Measurements from ENCODE around the gene SLC6A8.
"Not testable (repeated sequence)": the region's sequence is repeated elsewhere in the genome, so short reads cannot be mapped to it uniquely, and the experiment has no call there.

The SLC6A8 gene

DNA sequence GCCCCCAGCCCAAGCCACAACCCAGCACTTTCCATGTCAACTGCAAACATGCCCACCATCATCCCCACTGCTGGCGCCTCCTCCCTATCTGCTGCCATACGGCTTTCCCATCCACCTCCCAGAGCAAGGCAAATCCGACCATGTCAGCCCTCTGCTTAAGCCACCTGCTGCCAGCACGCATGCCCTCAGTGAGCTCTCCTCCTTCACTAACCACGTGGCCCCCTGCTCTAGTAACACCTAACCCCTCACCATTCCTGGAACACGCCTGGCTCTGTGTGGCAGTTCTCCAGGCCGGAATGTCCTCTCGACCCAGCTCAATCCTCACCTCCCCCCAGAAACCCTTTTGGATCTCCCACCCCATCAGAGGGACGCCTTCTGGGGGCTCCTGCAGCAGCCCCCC, 19.1 kb downstream of the SLC6A8 start:
- no peak for DNase-seq (ENCODE audit: low read depth in 2 of 2)

DNA sequence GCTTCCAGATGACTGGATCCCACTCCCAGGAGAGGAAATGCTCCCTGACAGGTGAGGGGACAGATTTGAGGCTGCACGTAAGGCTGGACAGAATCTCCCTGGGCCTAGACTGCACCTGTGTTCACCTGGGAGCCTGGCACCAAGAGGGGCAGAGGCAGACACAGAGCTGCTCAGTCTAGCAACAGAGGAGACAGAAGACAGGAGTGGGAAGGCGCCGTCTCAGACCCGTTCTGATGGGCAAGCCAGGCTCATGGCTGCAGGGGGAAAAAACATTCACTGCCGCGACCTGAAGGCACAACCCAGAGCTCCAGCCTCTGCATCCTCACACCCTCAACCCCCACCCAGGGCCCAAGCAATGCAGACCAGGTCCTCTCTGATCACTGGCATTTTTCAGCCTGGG, 19.7 kb downstream of the SLC6A8 start:
- no peak for DNase-seq (ENCODE audit: low read depth in 2 of 2)

DNA sequence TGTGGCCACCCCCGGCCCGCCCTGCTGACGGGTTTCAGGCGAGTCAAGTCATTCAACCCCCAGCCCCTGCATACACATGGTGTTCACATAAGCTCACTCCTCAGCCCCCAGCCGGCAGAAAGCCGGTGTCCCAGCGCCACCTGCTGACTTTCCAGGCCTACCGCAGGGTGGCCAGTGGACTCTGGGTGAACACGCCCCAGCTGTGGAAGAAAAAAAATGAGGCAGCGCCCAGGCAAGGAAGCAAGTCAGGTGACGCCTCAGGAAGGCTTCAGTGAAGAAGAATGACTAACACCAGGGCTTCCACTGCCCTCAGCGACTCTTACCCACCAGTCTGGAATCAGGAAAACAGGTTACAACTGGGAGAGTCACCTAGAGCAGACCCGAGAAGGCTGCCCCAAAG, 20.7 kb downstream of the SLC6A8 start:
- DNase-seq (ENCODE audit: low read depth in 2 of 2) = peak in 1 of 2 experiments; percentile 32

DNA sequence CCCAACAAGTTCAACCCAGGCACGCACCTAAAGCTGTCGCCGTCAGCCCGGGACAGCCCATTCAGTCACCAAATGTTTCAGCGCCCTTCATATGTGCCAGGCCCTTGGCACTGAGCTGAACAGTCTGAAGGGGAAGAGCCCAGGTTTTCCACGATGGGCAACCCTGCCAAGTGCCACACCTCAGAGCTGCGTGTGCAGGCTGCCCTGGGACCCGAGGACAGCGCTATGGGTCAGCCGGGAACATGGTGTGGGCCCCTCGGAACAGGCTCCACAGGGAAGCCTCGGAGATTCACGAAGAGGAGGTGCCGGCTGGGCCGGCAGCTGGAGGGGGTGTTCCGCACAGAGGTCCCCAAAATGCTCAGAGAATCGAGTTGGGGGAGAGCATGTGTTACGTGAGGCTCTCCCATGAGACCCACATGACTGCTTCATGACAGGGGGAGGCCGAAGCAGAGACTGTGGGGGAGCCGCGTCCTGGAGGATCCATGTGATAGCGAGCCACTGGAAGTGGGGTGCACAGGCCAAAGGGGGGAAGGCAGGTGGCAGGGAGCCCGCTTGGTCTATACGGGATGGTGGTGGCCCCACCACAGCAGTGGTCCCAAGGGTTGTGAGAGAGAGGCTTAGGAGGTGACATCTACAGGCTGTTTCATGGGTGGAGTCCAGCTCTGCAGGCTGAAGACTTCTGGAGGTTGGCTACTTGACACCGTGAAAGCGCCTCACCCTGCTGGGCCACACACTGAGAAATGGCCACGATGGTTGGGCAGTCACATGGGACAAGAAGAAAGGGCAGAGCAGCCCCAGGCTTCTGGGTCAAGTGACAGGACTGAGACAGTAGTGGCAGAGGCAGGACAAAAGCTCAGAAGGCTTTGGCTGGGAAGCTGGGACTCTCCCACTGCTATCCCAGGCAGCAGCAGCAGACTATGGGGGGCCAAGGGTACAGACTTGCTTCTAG, 22.3 kb downstream of the SLC6A8 start:
- DNase-seq (ENCODE audit: low read depth in 2 of 2) = no peak

DNA sequence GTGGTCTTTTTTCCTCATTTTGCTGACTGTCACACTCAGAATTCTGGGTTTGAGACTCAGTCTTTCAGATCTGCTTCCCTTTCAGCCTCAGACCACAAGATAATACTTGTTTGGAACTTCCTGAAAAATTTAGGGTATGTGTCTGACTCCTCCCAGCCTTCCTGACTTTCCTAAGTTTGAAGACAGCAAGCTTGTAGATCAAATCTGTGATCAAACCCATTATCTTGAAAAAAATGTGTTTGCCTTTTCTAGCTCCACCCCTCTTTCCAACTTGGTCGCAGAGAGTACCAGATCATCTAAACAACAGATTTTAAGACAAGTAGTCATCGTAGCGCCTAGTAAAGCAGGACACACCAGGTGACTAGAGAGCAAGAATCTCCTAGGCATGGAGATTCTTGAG, 26.5 kb downstream of the SLC6A8 start:
- no peak for DNase-seq (ENCODE audit: low read depth in 2 of 2)

DNA sequence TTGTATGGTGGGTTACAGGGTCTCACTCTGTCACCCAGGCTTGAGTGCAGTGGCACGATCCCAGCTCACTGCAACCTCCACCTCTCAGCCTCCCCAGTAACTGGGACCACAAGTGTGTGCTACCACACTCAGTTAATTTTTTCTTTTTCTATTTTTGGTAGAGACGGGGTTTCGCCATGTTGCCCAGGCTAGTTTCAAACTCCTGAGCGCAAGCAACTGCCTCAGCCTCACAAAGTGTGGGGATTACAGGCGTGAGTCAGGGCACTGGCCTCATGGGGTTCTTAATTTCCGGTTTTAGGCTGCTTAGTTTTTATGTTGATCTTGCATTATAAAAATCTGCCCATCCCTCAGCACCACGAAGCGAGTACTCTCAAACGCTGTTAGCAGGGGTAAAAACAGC, 29.7 kb downstream of the SLC6A8 start:
- DNase-seq (ENCODE audit: low read depth in 2 of 2) = no peak

DNA sequence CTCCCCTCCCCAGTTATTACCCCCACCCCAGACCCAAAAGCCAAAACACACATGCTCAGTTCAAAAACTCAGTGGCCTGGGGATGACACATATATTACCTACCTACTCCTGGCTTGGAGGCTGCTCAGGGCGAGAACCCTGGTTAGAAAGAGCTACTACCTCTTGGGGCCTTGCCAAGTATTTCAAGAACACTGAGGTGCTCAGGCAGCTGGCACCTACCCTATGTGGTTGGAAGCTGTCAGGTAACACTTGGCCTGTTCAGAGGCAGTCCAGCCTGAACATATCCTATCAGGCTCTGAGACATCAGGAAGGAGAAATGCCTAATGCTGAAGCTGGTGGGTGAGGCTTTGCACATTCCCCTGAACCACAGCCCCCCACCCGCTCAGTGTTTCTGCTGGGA, 31.5 kb downstream of the SLC6A8 start:
- no peak for DNase-seq (ENCODE audit: low read depth in 2 of 2)

DNA sequence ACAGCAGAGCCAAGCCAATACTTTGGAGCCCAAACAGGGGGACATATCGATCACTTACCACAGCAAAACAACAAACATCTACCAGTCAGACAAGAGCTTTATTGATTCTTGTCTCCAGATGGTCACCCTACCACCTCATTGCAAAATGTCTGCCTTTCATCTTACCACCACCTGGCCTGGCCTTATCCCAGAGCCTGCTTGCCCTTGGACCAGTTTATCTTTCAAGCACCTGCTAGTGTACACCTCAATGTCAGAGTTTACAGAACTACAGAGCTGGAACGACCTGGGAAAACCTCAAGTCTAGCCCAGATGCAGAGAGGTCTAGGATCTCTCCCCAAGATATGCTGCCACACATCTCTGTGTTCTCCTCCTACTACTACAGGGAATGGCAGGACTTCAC, 32.0 kb downstream of the SLC6A8 start:
- DNase-seq (ENCODE audit: low read depth in 2 of 2) = no peak

DNA sequence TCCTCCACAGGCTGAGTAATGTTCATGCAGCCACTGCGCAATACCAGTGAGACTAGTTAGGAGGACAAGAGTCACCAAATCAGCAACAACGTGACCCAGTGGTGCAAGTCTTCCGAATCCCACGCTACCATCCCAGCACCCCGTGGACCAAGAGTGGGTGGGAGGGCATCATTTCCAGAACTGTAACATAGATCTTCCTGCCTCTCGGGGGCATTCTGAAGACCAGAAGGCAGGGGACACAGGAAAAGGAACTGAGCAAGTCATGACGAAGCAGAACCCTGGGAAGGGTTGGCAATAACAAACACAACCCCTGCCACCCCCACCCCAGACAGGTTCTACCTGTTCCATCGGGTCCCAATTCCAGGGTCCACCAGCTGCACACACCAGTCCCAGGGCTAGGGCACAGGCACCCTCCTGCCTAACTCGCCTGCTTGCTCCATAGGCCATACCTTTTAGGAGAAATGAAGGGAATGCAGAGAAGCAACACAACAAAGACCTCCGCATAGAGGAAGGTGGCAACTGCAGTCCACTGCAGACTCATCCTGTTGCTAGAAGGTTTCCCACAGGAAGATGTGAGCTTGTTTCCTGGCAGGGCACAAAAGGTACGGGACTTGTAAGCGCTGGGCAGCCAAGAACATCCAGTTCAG, 35.1 kb downstream of the SLC6A8 start:
- no peak for DNase-seq (ENCODE audit: low read depth in 2 of 2)

DNA sequence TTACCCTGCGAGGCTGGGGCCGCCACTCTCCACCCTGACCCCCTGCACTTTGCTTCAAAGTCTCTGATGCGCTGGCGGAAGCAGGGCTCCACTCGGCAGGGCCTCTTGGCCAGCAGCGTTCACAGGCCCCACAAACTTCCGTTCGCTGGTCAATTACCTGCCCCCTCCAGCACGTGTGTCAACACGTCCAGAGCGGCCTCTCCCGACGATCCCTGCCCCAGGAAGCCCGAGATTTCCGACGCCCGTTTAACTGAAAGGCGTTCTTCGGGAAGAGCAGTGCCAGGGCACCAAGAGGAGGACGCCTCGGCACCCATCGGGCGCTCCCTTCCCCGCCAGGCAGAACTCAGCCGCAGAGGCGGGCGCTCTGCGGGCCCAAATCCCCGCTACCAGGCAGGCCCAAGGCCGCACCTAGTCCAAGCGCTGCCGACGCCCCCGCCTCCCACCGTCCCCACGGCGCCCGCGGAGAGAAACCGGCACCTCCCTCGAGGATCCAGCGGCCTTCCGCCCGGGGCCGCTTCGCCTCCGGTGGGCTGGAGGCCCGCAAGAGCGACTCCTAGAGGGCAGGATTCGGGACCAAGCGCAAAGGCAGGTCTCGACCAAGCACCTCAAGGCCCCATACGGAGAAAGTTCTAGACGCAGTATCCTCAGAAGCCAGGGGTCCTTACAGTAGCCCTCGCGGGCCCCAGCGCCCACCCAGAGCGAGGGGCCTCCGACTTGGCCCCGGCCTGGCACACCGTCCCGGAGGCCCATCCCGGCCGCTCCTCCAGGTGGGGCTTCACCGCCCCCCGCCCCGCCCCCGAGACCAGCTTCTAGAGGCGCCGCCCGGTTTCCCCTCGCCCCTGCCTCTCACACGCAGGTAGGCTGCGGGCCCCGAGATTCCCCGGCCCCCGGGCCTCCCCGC, 35.9 kb downstream of the SLC6A8 start:
- peak; percentile 32 to 55 for DNase-seq (ENCODE audit: low read depth in 2 of 2)

DNA sequence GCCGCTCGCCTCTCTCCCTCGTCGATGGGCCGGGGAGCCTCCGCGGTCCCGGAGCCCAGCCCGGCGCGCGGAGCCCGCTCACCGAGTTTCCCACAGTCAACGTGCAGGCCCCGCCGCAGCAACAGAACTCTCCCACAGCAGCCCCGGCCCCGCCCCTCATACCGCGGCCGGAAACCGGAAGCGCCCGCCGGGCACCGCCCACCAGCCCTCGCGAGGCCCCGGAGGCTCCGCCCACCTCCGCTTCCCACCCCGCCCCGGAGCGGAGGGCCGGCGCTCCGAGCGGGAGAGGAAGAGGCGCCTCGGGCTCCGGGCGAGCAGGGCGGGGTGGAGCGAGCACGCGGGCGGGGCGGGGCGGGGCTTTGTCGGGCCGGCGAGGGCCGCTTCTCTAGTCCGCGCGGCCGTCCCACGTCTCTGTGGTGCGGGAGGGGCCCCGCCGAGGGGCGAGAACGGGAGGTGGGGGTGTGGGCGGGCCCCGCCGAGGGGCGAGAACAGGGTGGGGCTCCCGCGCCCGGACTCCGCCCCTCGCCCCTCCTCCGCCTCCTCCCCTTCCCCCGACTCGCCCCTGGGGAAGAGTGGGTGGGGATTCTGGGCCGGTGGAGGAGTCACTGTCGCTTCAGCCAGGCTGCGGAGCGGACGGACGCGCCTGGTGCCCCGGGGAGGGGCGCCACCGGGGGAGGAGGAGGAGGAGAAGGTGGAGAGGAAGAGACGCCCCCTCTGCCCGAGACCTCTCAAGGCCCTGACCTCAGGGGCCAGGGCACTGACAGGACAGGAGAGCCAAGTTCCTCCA, 36.7 kb downstream of the SLC6A8 start, which contains the start of the genes ABCD1 and BCAP31:
Gene ABCD1, plus strand, starts transcription at position 605 of the 787 bp plus-strand sequence. CDS start 411 bp downstream, outside the sequence.
Gene BCAP31, minus strand, starts transcription at position 136 of the 787 bp plus-strand sequence. CDS start 1,143 bp downstream, outside the sequence.
- DNase-seq (ENCODE audit: low read depth in 2 of 2) = peak; percentile 74 to 80

DNA sequence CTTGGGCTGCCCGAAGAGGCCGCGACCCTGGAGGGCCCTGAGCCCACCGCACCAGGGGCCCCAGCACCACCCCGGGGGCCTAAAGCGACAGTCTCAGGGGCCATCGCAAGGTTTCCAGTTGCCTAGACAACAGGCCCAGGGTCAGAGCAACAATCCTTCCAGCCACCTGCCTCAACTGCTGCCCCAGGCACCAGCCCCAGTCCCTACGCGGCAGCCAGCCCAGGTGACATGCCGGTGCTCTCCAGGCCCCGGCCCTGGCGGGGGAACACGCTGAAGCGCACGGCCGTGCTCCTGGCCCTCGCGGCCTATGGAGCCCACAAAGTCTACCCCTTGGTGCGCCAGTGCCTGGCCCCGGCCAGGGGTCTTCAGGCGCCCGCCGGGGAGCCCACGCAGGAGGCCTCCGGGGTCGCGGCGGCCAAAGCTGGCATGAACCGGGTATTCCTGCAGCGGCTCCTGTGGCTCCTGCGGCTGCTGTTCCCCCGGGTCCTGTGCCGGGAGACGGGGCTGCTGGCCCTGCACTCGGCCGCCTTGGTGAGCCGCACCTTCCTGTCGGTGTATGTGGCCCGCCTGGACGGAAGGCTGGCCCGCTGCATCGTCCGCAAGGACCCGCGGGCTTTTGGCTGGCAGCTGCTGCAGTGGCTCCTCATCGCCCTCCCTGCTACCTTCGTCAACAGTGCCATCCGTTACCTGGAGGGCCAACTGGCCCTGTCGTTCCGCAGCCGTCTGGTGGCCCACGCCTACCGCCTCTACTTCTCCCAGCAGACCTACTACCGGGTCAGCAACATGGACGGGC, 37.5 kb downstream of the SLC6A8 start:
- no peak for DNase-seq (ENCODE audit: low read depth in 2 of 2)

DNA sequence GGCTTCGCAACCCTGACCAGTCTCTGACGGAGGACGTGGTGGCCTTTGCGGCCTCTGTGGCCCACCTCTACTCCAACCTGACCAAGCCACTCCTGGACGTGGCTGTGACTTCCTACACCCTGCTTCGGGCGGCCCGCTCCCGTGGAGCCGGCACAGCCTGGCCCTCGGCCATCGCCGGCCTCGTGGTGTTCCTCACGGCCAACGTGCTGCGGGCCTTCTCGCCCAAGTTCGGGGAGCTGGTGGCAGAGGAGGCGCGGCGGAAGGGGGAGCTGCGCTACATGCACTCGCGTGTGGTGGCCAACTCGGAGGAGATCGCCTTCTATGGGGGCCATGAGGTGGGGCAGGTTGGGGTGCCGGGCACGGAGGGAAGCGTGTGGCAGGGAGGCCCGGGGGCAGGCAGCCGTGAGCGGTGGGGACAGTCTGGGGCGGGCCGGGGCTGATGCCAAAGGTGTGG, 38.1 kb downstream of the SLC6A8 start:
- no peak for DNase-seq (ENCODE audit: low read depth in 2 of 2)

DNA sequence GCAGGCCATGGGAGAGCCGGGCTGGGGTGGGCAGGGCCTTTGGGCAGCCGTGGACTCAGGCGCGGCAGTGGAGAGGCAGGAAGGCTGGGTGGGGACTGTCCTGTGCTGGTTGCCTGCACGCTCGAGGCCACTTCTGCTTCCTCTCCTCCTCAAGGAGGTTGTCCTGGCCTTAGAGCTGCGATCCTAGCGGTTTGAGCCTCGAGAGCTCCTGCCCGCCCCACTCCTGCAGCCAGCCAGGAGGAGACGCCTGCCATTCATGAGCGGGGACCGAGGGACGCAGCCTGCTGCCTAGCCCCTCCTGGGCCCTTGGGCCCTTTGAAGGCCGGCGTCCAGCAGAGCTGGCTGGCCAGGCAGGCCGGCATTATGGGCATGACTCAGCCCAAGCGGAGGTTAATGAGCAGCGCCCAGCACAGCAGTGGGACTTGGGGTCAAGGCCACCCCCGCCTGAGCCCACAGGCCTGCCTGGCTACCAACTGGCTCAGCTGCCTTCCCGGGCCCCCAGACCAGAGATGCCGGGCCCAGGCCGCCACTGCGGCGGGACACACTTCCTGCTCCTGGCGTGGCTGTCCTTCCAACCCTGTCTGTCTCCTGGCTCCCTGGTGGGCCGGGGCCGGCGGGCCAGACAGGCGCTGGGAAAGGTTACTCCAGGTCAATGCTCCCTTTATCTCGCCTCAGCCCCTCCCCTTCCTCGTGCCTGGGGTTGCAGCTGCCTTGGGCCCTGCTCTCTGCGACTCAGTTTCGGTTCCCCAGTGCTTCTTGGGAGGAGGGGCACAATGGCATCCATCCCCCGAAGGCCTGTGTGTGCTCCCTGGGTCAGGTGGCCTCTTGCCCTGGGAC, 38.8 kb downstream of the SLC6A8 start:
- peak in 1 of 2 experiments; percentile 20 for DNase-seq (ENCODE audit: low read depth in 2 of 2)

DNA sequence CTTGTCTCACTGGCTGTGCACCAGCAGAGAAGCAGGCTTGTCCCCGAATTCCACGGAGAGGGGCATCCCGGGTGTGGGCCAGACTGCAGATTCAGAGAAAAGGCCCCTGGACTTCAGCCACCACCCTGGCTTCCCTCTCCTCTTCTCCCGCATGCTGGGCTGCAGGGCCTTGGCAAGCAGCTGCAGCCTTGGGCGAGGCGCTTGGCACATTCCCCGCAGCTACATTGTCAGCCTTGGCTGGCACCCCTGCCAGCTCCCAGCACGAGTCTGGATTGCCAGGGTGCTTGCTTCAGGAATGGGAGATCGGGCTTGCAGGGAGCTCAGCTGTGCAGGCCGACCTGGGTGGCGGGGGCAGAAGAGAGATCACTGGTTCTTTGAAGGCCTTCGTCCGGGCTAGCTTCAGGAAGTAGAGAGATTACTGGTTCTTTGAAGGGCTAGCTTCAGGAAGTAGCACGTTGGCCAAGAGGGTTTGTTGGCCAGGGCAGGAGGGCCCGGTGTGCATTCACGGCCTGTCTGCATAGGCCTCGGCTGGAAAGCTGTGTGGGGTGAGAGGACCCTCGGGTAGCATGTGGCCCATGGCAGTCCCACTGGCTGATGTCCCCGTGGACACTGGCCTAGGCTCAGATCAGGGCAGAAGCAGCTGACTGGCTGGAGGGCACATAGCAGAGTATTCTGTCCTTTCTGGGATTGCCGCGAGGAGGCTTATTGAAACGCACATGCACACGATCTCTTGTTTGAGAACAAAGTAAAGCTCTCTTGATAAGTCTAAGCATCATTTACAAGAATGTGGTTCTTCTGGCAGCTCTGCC, 39.6 kb downstream of the SLC6A8 start:
- no peak for DNase-seq (ENCODE audit: low read depth in 2 of 2)

DNA sequence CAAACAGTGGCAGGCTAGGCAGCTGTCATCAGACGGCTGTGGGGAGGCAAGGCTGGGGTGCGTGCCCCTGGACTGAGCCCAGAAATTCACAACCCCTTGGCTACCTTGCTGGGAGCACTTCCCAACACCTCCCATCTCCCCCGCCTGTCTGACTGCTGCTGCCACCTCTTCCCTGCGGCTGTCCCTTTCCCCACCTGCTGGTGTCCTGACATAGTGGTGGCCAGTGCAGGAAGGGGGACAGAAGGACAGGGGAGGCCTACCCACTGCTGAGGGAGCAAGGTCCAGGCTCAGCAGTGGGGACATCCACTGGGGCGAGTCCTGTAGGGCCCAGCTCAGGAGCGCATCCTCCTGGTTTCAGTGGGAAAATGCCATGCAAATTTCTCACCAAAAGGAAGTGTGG, 40.4 kb downstream of the SLC6A8 start:
- no peak for DNase-seq (ENCODE audit: low read depth in 2 of 2)

DNA sequence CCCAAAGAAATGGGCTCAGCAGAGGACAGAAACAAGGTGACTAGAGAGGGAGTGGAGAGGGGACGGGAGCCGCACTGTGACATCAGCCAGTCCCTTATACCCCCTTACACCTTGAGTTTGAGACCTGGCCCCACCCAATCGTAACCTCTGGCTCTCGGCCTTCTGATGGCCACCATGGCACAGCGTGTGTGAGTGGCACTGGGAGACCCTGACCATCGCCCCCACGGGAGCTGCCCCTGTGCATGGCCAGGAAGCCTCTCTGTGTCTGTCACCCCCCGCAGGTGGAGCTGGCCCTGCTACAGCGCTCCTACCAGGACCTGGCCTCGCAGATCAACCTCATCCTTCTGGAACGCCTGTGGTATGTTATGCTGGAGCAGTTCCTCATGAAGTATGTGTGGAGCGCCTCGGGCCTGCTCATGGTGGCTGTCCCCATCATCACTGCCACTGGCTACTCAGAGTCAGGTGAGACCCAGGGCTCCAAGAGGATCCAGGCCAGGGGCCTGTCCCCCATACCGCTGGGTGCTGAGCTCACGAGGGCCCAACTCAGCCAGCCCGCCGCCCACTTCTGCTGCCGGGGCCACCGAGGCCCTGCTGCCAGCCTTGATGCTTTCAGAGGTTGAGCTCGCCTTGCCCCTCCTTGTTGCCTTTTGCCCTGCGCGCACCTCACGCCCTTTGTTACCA, 41.4 kb downstream of the SLC6A8 start:
- DNase-seq (ENCODE audit: low read depth in 2 of 2) = no peak

DNA sequence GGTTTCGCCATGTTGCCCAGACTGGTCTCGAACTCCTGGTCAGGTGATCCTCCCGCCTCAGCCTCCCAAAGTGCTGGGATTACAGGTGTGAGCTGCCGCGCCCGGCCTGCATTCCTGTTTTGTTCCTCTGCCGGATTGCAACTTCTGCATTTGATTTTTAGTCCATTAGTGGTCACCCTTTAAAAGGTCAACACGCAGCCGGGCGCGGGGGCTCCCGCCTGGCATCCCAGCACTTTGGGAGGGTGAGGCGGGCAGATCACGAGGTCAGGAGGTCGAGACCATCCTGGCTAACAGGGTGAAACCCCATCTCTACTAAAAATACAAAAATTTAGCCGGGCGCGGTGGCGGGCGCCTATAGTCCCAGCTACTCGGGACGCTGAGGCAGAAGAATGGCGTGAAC, 42.4 kb downstream of the SLC6A8 start:
- DNase-seq (ENCODE audit: low read depth in 2 of 2) = not testable (repeated sequence)
